ENCODE measurements around the gene RCN2. TPM values are rescaled to one million over a fixed set of nuclear protein-coding genes. Genes with fewer than 3 reads are reported as not detected.
A peak's percentile ranks its signal among the peaks of the same experiment; 100 is the strongest.
"Not testable (repeated sequence)": the region's sequence is repeated elsewhere in the genome, so short reads cannot be mapped to it uniquely, and the experiment has no call there.

Gene RCN2
- 36.0 and 46.6 TPM in 2 replicates for total RNA-seq
- 89.6 and 106 TPM in 2 replicates for polyA plus RNA-seq
- 55.0 and 58.7 TPM in 2 replicates for polyA plus RNA-seq (2012)
- polyA minus RNA-seq (ENCODE audit: low replicate concordance) = 0.56 and 2.2 TPM in 2 replicates

DNA sequence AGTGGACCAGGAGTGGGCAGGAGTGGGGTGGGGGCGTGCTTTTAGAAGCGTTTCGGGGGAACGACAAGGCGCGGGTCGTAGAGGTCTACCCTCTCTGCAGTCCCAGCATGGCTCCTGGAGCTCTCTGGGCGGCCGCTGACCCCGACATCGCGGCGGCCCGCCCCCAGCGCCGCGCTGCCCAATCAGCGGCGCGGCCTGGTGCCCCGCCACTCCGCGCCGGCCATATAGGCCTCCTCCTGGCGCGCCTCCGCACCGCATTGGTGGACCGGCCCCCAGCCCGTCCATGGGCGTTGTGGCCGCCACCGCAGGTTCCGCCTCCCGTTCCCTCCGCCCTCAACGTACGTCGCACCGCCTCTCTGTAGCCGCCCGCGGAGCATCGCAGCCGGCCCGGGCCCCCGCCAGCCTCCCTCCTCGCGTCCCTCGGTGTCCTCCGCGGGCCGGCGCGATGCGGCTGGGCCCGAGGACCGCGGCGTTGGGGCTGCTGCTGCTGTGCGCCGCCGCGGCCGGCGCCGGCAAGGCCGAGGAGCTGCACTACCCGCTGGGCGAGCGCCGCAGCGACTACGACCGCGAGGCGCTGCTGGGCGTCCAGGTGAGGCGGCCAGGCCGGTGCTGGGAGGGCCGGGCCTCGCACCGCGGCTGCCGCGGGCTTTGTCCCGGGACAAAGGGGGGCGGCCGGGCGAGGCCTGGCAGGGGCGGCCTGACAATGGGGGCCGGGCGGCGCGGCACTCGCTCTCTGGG lies at the start of gene RCN2:
Gene RCN2, plus strand, starts transcription at position 353 of the 738 bp plus-strand sequence. Its CDS starts 93 bp downstream, at position 446.
- H2AFZ ChIP-seq (ENCODE audit: low read length) = peak within 1 kb of the TSS; percentile 93
- H3K4me3 ChIP-seq (replicated peaks in 1 of 4; ENCODE audit: control extremely low read depth in 1 of 4, insufficient read depth in 1 of 4, low read depth in 3 of 4, low read length in 4 of 4) = peak within 1 kb of the TSS; percentile 59 to 92 (median 78)
- H3K9me3 ChIP-seq (ENCODE audit: control insufficient read depth, insufficient read depth, low read depth, low read length) = no peaks in the 10 kb centered on the region
- no peak for TF ChIP-seq CTCF (conservative IDR thresholded peaks at IDR 0.05 in 1 of 2, IDR thresholded peaks at IDR 0.05 in 1 of 2; ENCODE audit: low read depth in 1 of 2, low read length in 2 of 2)
- DNase-seq (ENCODE audit: low read depth in 2 of 2) = peak; percentile 91 to 94
- H3K4me1 ChIP-seq (ENCODE audit: control insufficient read depth, extremely low read depth, insufficient read depth, low read length) = peaks cover 2% of the 10 kb centered on the region
- no peaks in the 10 kb centered on the region for H3K27me3 ChIP-seq (ENCODE audit: control insufficient read depth, insufficient read depth, low read length)
- peaks cover 1% of the 10 kb centered on the region for H3K79me2 ChIP-seq (ENCODE audit: control insufficient read depth, insufficient read depth, low read length)
- H3K4me2 ChIP-seq (ENCODE audit: extremely low read depth, insufficient read depth, low read length) = peak within 1 kb of the TSS; percentile 85
- H3K27ac ChIP-seq (ENCODE audit: insufficient read depth, low read length) = peak within 1 kb of the TSS; percentile 30
- no peaks in the 10 kb centered on the region for H4K20me1 ChIP-seq (ENCODE audit: control insufficient read depth, extremely low read depth, insufficient read depth, low read length)
- peak within 1 kb of the TSS; percentile 50 for H3K9ac ChIP-seq (ENCODE audit: insufficient read depth, low read length)
- H3K36me3 ChIP-seq (ENCODE audit: control insufficient read depth, insufficient read depth, low read length) = no peaks in the 10 kb centered on the region

- no peaks in the 10 kb centered on the region for H3K36me3 ChIP-seq (ENCODE audit: control insufficient read depth, insufficient read depth, low read length)
- H3K4me3 ChIP-seq (replicated peaks in 1 of 4; ENCODE audit: control extremely low read depth in 1 of 4, insufficient read depth in 1 of 4, low read depth in 3 of 4, low read length in 4 of 4) = no peak overlapping the region
- H3K4me2 ChIP-seq (ENCODE audit: extremely low read depth, insufficient read depth, low read length) = no peak overlapping the region
- H2AFZ ChIP-seq (ENCODE audit: low read length) = no peak overlapping the region
- H3K27ac ChIP-seq (ENCODE audit: insufficient read depth, low read length) = no peak overlapping the region
- H3K9me3 ChIP-seq (ENCODE audit: control insufficient read depth, insufficient read depth, low read depth, low read length) = no peaks in the 10 kb centered on the region
- H3K27me3 ChIP-seq (ENCODE audit: control insufficient read depth, insufficient read depth, low read length) = no peaks in the 10 kb centered on the region
- DNase-seq (ENCODE audit: low read depth in 2 of 2) = no peak
- TF ChIP-seq EZH2 (IDR thresholded peaks at IDR 0.05; ENCODE audit: low read length, missing control alignments) (no peak), CTCF (conservative IDR thresholded peaks at IDR 0.05 in 1 of 2, IDR thresholded peaks at IDR 0.05 in 1 of 2; ENCODE audit: low read depth in 1 of 2, low read length in 2 of 2) (no peak)
- H3K4me1 ChIP-seq (ENCODE audit: control insufficient read depth, extremely low read depth, insufficient read depth, low read length) = no peaks in the 10 kb centered on the region
- no peak overlapping the region for H3K9ac ChIP-seq (ENCODE audit: insufficient read depth, low read length)
- no peaks in the 10 kb centered on the region for H4K20me1 ChIP-seq (ENCODE audit: control insufficient read depth, extremely low read depth, insufficient read depth, low read length)
- H3K79me2 ChIP-seq (ENCODE audit: control insufficient read depth, insufficient read depth, low read length) = no peaks in the 10 kb centered on the region
Observed at GRCh38 chr15:76885212-76885611, 46.3 kb upstream of the RCN2 start.

- DNase-seq (ENCODE audit: low read depth in 2 of 2); H3K9me3 ChIP-seq (ENCODE audit: control insufficient read depth, insufficient read depth, low read depth, low read length); H3K4me1 ChIP-seq (ENCODE audit: control insufficient read depth, extremely low read depth, insufficient read depth, low read length); H4K20me1 ChIP-seq (ENCODE audit: control insufficient read depth, extremely low read depth, insufficient read depth, low read length); H3K4me2 ChIP-seq (ENCODE audit: extremely low read depth, insufficient read depth, low read length); H3K27ac ChIP-seq (ENCODE audit: insufficient read depth, low read length); H2AFZ ChIP-seq (ENCODE audit: low read length); H3K36me3 ChIP-seq (ENCODE audit: control insufficient read depth, insufficient read depth, low read length); H3K4me3 ChIP-seq (replicated peaks in 1 of 4; ENCODE audit: control extremely low read depth in 1 of 4, insufficient read depth in 1 of 4, low read depth in 3 of 4, low read length in 4 of 4); H3K27me3 ChIP-seq (ENCODE audit: control insufficient read depth, insufficient read depth, low read length); H3K9ac ChIP-seq (ENCODE audit: insufficient read depth, low read length); H3K79me2 ChIP-seq (ENCODE audit: control insufficient read depth, insufficient read depth, low read length): not testable (repeated sequence)
Observed at GRCh38 chr15:76887280-76888141, 44.0 kb upstream of the RCN2 start.

DNA sequence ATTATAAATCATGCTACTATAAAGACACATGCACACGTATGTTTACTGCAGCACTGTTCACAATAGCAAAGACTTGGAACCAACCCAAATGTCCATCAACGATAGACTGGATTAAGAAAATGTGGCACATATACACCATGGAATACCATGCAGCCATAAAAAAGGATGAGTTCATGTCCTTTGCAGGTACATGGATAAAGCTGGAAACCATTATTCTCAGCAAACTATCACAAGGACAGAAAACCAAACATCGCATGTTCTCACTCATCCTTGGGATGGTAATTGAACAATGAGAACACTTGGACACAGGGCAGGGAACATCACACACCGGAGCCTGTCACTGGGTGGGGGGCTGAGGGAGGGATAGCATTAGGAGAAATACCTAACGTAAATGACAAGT lies 38.7 kb upstream of the RCN2 start:
- DNase-seq (ENCODE audit: low read depth in 2 of 2); H3K36me3 ChIP-seq (ENCODE audit: control insufficient read depth, insufficient read depth, low read length); H3K4me3 ChIP-seq (replicated peaks in 1 of 4; ENCODE audit: control extremely low read depth in 1 of 4, insufficient read depth in 1 of 4, low read depth in 3 of 4, low read length in 4 of 4); H3K27ac ChIP-seq (ENCODE audit: insufficient read depth, low read length); H3K9me3 ChIP-seq (ENCODE audit: control insufficient read depth, insufficient read depth, low read depth, low read length); H4K20me1 ChIP-seq (ENCODE audit: control insufficient read depth, extremely low read depth, insufficient read depth, low read length); H3K4me2 ChIP-seq (ENCODE audit: extremely low read depth, insufficient read depth, low read length); H3K9ac ChIP-seq (ENCODE audit: insufficient read depth, low read length); H3K27me3 ChIP-seq (ENCODE audit: control insufficient read depth, insufficient read depth, low read length); H3K79me2 ChIP-seq (ENCODE audit: control insufficient read depth, insufficient read depth, low read length); H3K4me1 ChIP-seq (ENCODE audit: control insufficient read depth, extremely low read depth, insufficient read depth, low read length); H2AFZ ChIP-seq (ENCODE audit: low read length): not testable (repeated sequence)

Measured in fibroblast of lung (primary cell).